H1 (cell line): Measurements from ENCODE around the gene KIAA1614. TPM values are rescaled to one million over a fixed set of nuclear protein-coding genes. Genes with fewer than 3 reads are reported as not detected.
A peak's percentile ranks its signal among the peaks of the same experiment; 100 is the strongest.

Experiments used
- CTCF ChIA-PET: fragments of 300-600 bp; sonication (Branson Sonifier 250); formaldehyde crosslinking; loops from one replicate; lab custom pipeline; 2021; ENCODE audit not compliant: partially characterized antibody; lab: Charles Lee
- POLR2A ChIA-PET: fragments of 300-600 bp; sonication (Branson Sonifier 250); formaldehyde crosslinking; loops from one replicate; lab custom pipeline; 2021; ENCODE audit warnings: inconsistent platforms; ENCODE audit not compliant: partially characterized antibody; lab: Charles Lee
- DNase-seq, 2 experiments: peaks; one replicate each; pipeline versions ENCODE4 v3.0.0 to v3.0.0-alpha.2; 2010 to 2022; ENCODE audit warnings: low spot score in 2 of 2, low read depth in 1 of 2, mixed read lengths in 1 of 2
- FAIRE-seq: peaks from 2 replicates; lab custom pipeline; 2011; peaks lifted over from hg19 to GRCh38; lab: Jason Lieb, UNC
- H2AFZ ChIP-seq: 2 replicates; pipeline ENCODE4 v1.8.1; 2012; ENCODE audit warnings: low read length, inconsistent platforms
- H2AK5ac ChIP-seq: 2 replicates; pipeline ENCODE4 v1.6.1; 2013; ENCODE audit warnings: low read depth, low read length
- H2BK120ac ChIP-seq: replicated peaks from 2 replicates; pipeline ENCODE3; 2013; ENCODE audit warnings: low read depth, low read length, inconsistent platforms
- H2BK12ac ChIP-seq: 2 replicates; pipeline ENCODE4 v1.6.1; 2013; ENCODE audit warnings: low read depth, low read length
- H2BK15ac ChIP-seq: 2 replicates; pipeline ENCODE4 v1.6.1; 2013; ENCODE audit warnings: low read length
- H2BK20ac ChIP-seq: 2 replicates; pipeline ENCODE4 v1.6.1; 2013; ENCODE audit warnings: low read length
- H2BK5ac ChIP-seq: 2 replicates; pipeline ENCODE4 v1.6.1; 2013; ENCODE audit warnings: low read depth, low read length
- H3K14ac ChIP-seq: 2 replicates; pipeline ENCODE4 v1.6.1; 2013; ENCODE audit warnings: inconsistent platforms; ENCODE audit not compliant: insufficient read length
- H3K18ac ChIP-seq: 2 replicates; pipeline ENCODE4 v1.6.1; 2013; ENCODE audit warnings: low read length; ENCODE audit errors: extremely low read depth
- H3K23ac ChIP-seq: 2 replicates; pipeline ENCODE4 v1.6.1; 2013; ENCODE audit warnings: inconsistent platforms; ENCODE audit not compliant: insufficient read length
- H3K23me2 ChIP-seq: 2 replicates; pipeline ENCODE4 v1.6.1; 2013; ENCODE audit warnings: low read depth, low read length
- H3K27ac ChIP-seq: 2 replicates; pipeline ENCODE4 v1.6.1; 2011; ENCODE audit warnings: low read depth, low read length, inconsistent platforms
- H3K27me3 ChIP-seq, 4 experiments: replicated peaks in 1 of 4; 1 replicate in 1 of 4; 2 replicates in 3 of 4; pipeline versions ENCODE4 v1.6.1 to v1.8.1; 2011 to 2013; ENCODE audit warnings: low read length in 3 of 4, mild to moderate bottlenecking in 3 of 4, inconsistent platforms in 2 of 4, mixed read lengths in 2 of 4, moderate library complexity in 1 of 4; ENCODE audit not compliant: control insufficient read depth in 3 of 4, insufficient read depth in 3 of 4; ENCODE audit errors: extremely low read depth in 1 of 4
- H3K36me3 ChIP-seq, 4 experiments: 2 replicates each; pipeline versions ENCODE4 v1.6.1 to v1.8.1; 2011 to 2013; ENCODE audit warnings: mild to moderate bottlenecking in 4 of 4, low read length in 3 of 4, moderate library complexity in 2 of 4, control low read depth in 1 of 4, inconsistent platforms in 1 of 4; ENCODE audit not compliant: insufficient read depth in 4 of 4, control insufficient read depth in 2 of 4
- H3K4ac ChIP-seq: replicated peaks from 2 replicates; pipeline ENCODE3; 2013; ENCODE audit warnings: low read length, low read depth, mixed read lengths, inconsistent platforms; ENCODE audit not compliant: insufficient read length
- H3K4me1 ChIP-seq, 4 experiments: replicated peaks in 1 of 4; 1 replicate in 1 of 4; 2 replicates in 3 of 4; pipeline versions ENCODE4 v1.6.1 to v1.8.1; 2011 to 2013; ENCODE audit warnings: low read length in 3 of 4, inconsistent platforms in 2 of 4, mixed read lengths in 1 of 4; ENCODE audit not compliant: insufficient read depth in 4 of 4, control insufficient read depth in 3 of 4
- H3K4me2 ChIP-seq, 2 experiments: 2 replicates each; pipeline versions ENCODE4 v1.6.1 to v1.8.1; 2011 to 2013; ENCODE audit warnings: low read depth in 2 of 2, low read length in 2 of 2, control low read depth in 1 of 2, inconsistent platforms in 1 of 2, mild to moderate bottlenecking in 1 of 2; ENCODE audit not compliant: insufficient read depth in 1 of 2
- H3K4me3 ChIP-seq, 4 experiments: fragments of 200-600, 300-600 bp in 1 of 4; sonication (generic), shearing (Covaris generic), sonication (Bioruptor Twin) in 1 of 4; 2 replicates each; pipeline versions ENCODE4 v1.5.1 to v1.8.1; 2011 to 2016; ENCODE audit warnings: low read length in 4 of 4, low read depth in 3 of 4, control low read depth in 2 of 4, inconsistent platforms in 2 of 4, mild to moderate bottlenecking in 2 of 4, mixed read lengths in 1 of 4, moderate library complexity in 1 of 4; ENCODE audit not compliant: insufficient read depth in 2 of 4; ENCODE audit errors: extremely low read depth in 1 of 4
- H3K56ac ChIP-seq: replicated peaks from 2 replicates; pipeline ENCODE3; 2013; ENCODE audit warnings: low read depth, mild to moderate bottlenecking, mixed read lengths, low read length, inconsistent platforms; ENCODE audit not compliant: insufficient read length
- H3K79me1 ChIP-seq: 2 replicates; pipeline ENCODE4 v1.6.1; 2013; ENCODE audit warnings: low read depth, low read length, control low read depth
- H3K79me2 ChIP-seq, 2 experiments: 2 replicates each; pipeline versions ENCODE4 v1.6.1 to v1.8.1; 2012 to 2013; ENCODE audit warnings: low read length in 2 of 2, mild to moderate bottlenecking in 2 of 2, inconsistent platforms in 1 of 2; ENCODE audit not compliant: insufficient read depth in 2 of 2, control insufficient read depth in 1 of 2
- H3K9ac ChIP-seq, 4 experiments: replicated peaks in 1 of 4; 1 replicate in 1 of 4; 2 replicates in 3 of 4; pipeline versions ENCODE4 v1.6.1 to v1.8.1; 2011 to 2013; ENCODE audit warnings: low read depth in 3 of 4, low read length in 3 of 4, control low read depth in 2 of 4, mild to moderate bottlenecking in 2 of 4, moderate library complexity in 2 of 4, inconsistent platforms in 1 of 4; ENCODE audit errors: extremely low read depth in 1 of 4
- H3K9me3 ChIP-seq, 2 experiments: 2 replicates each; pipeline versions ENCODE4 v1.6.1 to v1.8.1; 2012 to 2013; ENCODE audit warnings: mild to moderate bottlenecking in 2 of 2, moderate library complexity in 2 of 2, control low read depth in 1 of 2, inconsistent platforms in 1 of 2, low read depth in 1 of 2, low read length in 1 of 2, mixed read lengths in 1 of 2; ENCODE audit not compliant: insufficient read depth in 2 of 2
- H4K20me1 ChIP-seq, 2 experiments: replicated peaks in 1 of 2; 2 replicates each; pipeline versions ENCODE3 to v1.8.1; 2011 to 2013; ENCODE audit warnings: inconsistent platforms in 2 of 2, low read length in 2 of 2, mild to moderate bottlenecking in 1 of 2; ENCODE audit not compliant: insufficient read depth in 2 of 2, control insufficient read depth in 1 of 2
- H4K5ac ChIP-seq: 2 replicates; pipeline ENCODE4 v1.6.1; 2013; ENCODE audit warnings: low read length, low read depth, mixed read lengths, inconsistent platforms; ENCODE audit not compliant: insufficient read length
- H4K8ac ChIP-seq: 2 replicates; pipeline ENCODE4 v1.8.0; 2013; ENCODE audit warnings: mild to moderate bottlenecking, moderate library complexity, low read length, inconsistent platforms; ENCODE audit not compliant: insufficient read depth; ENCODE audit errors: extremely low read depth
- H4K91ac ChIP-seq: replicated peaks from 2 replicates; pipeline ENCODE3; 2013; ENCODE audit warnings: low read length, mixed read lengths, inconsistent platforms; ENCODE audit not compliant: insufficient read length
- CBX5 ChIP-seq: fragments of 300-800, 300-1000 bp; sonication (generic); IDR thresholded peaks from 2 replicates; pipeline ENCODE4 v1.7.1; 2016; ENCODE audit warnings: antibody characterized with exemption, low read length, low read depth
- CBX8 ChIP-seq: fragments of 300-800, 300-1000 bp; sonication (generic); IDR thresholded peaks from 2 replicates; pipeline ENCODE4 v1.7.1; 2016; ENCODE audit warnings: low read depth, low read length, borderline replicate concordance
- KDM1A ChIP-seq: fragments of 200-600, 300-600 bp; sonication (generic); IDR thresholded peaks from 2 replicates; pipeline ENCODE4 v1.7.1; 2016; ENCODE audit warnings: mild to moderate bottlenecking, low read length, borderline replicate concordance
- SIX5 ChIP-seq: IDR thresholded peaks from 2 replicates; pipeline ENCODE4 v1.6.1; 2011; ENCODE audit warnings: mild to moderate bottlenecking, low read depth, low read length
- WGBS, 2 experiments: shearing (Covaris generic) in 1 of 2; methylation state at CpG; one replicate each; pipeline versions ENCODE4 v1.1.6 to v1.1.7; 2013 to 2015; ENCODE audit warnings: low lambda C conversion rate in 2 of 2, mixed read lengths in 2 of 2, inconsistent platforms in 1 of 2, low coverage in 1 of 2, missing lambda C conversion rate in 1 of 2; ENCODE audit not compliant: insufficient replicate concordance in 2 of 2, insufficient coverage in 1 of 2, insufficient read length in 1 of 2; ENCODE audit errors: extremely low coverage in 1 of 2, missing lambda C conversion rate in 1 of 2; 5-methylcytosine and 5-hydroxymethylcytosine counted together
- polyA plus RNA-seq, 7 experiments: library from polyadenylated mRNA; depleted of rRNA in 3 of 7; stranded (reverse) in 5 of 7; unstranded in 2 of 7; fragments of >200 nt in 5 of 7; fragments of 200-250 nt in 2 of 7; gene quantifications; 1 replicate in 5 of 7; 2 replicates in 1 of 7; 4 replicates in 1 of 7; pipeline versions ENCODE4 v1.2.1 to v1.2.3, GENCODE V29; 2011 to 2013; ENCODE audit warnings: missing spikeins in 2 of 7, mixed read lengths in 2 of 7
- total RNA-seq: library from RNA; stranded (reverse); fragmentation: NEBNext Ultra II Directional; extraction: Animal tissue kit (Norgen Biotek cat#: 25700); gene quantifications from 2 replicates; pipeline ENCODE4 v1.2.1, GENCODE V29; 2021

KIAA1614 gene
- total and polyA plus RNA-seq, 2 of the 8 experiments (the other 6 are each of a cell fraction or from before 2014, with no cell fraction given) = 1.3 to 3.1 TPM

- Histone ChIP-seq H2BK5ac (no peak overlapping the region), H4K8ac (no peak overlapping the region), H3K23me2 (no peaks in the 10 kb centered on the region), H3K9ac (no peak overlapping the region), H2AFZ (no peak overlapping the region), H3K4me2 (no peak overlapping the region), H4K5ac (no peak overlapping the region), H2BK12ac (no peak overlapping the region), H2BK120ac (no peak overlapping the region), H3K56ac (no peak overlapping the region), H3K79me1 (no peaks in the 10 kb centered on the region), H3K23ac (no peak overlapping the region), H2AK5ac (no peak overlapping the region), H3K4me3 (no peak overlapping the region), H3K79me2 (no peaks in the 10 kb centered on the region), H4K20me1 (no peaks in the 10 kb centered on the region), H3K4ac (no peak overlapping the region), H3K36me3 (no peaks in the 10 kb centered on the region), H3K9me3 (no peaks in the 10 kb centered on the region), H3K14ac (no peak overlapping the region), H3K4me1 (no peaks in the 10 kb centered on the region), H3K27ac (no peak overlapping the region), H3K18ac (no peak overlapping the region), H3K27me3 (no peaks in the 10 kb centered on the region), H2BK20ac (no peak overlapping the region), H4K91ac (no peak overlapping the region), H2BK15ac (no peak overlapping the region)
- DNase-seq = peak in 1 of 2 experiments; percentile 30
- ChIA-PET POLR2A (interaction anchor here (1.0 kb wide), 1 partner anchor 9 kb away, joined by 3 read pairs; no protein-coding TSS in a partner anchor), CTCF (interaction anchor here (1.0 to 2.5 kb wide), 2 partner anchors 9 to 11 kb away, joined by 4 to 8 read pairs; no protein-coding TSS in a partner anchor)
- no peak for TF ChIP-seq CBX8
- no peak for TF ChIP-seq KDM1A
- no peak for TF ChIP-seq CBX5
- TF ChIP-seq SIX5 = no peak
- WGBS, 2 experiments = 87% methylated on average over 2 of the region's 2 CpGs; no CpG with 5 or more reads in 1 of the 2 experiments
- FAIRE-seq = no peak
Observed at GRCh38 chr1:180892675-180893074, 20.0 kb upstream of the KIAA1614 start.
